ENCODE data around the gene RAB11FIP3. TPM values are rescaled to one million over a fixed set of nuclear protein-coding genes. Genes with fewer than 3 reads are reported as not detected.

Gene RAB11FIP3
- total RNA-seq, 1 experiment from 2014 or later = 37.1 TPM

DNA sequence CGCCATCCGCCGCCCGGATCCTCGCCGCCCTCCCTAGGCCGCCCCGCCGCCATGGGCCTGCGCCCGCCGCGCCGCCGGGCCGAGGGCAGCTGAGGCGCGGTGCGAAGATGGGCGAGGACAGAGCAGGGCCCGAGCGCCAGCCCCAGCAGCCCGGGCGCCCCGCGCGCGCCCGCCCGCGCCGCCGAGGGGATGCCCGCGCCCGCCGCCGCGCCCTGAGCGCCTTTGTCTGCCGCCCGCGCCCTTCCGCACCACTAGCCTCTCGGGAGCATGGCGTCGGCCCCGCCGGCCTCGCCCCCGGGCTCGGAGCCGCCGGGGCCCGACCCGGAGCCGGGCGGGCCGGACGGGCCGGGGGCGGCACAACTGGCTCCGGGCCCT is 278 bp downstream of the RAB11FIP3 start:
- no peak overlapping the region for H2AK5ac ChIP-seq (ENCODE audit: insufficient read length, low read length)
- H3K56ac ChIP-seq (ENCODE audit: insufficient read length, low read depth, low read length) = no peak overlapping the region
- H3K9me3 ChIP-seq (ENCODE audit: control insufficient read depth, low read depth, low read length) = no peaks in the 10 kb centered on the region
- peaks cover 5% of the 10 kb centered on the region; the same call in 1 of the 2 replicates for H3K79me2 ChIP-seq (ENCODE audit: insufficient read depth, low read length)
- H3K4me3 Mint-ChIP-seq = peak overlapping the region; percentile 68 to 82; a peak in 3 of 5 replicates
- H3K23me2 ChIP-seq (ENCODE audit: insufficient read length, low read depth, low read length, poor library complexity, severe bottlenecking) = peaks cover 18% of the 10 kb centered on the region
- peaks cover 16% of the 10 kb centered on the region; the same call in 1 of the 2 replicates for H3K27me3 ChIP-seq (ENCODE audit: insufficient read depth, low read length)
- H2BK5ac ChIP-seq (ENCODE audit: insufficient read length, low read length) = no peak overlapping the region
- H3K27ac ChIP-seq (ENCODE audit: insufficient read length, low read depth, low read length) = no peak overlapping the region
- no peak overlapping the region for H4K91ac ChIP-seq (ENCODE audit: insufficient read length, low read depth, low read length)
- no peak overlapping the region for H3K23ac ChIP-seq (ENCODE audit: insufficient read length, low read depth, low read length)
- H3K4me1 Mint-ChIP-seq = peaks cover 17 to 24% of the 10 kb centered on the region in 2 experiments
- no peak overlapping the region for H3K18ac ChIP-seq (ENCODE audit: insufficient read length, low read depth, low read length)
- H4K8ac ChIP-seq (replicated peaks; ENCODE audit: insufficient read length, low read depth, low read length) = no peak overlapping the region
- no CpG with 5 or more reads among the region's 63 CpGs for WGBS (ENCODE audit: extremely low coverage, insufficient read length, low lambda C conversion rate)
- no peak overlapping the region for H2BK120ac ChIP-seq (ENCODE audit: low read depth, low read length, poor library complexity, severe bottlenecking)
- no peak overlapping the region for H2AFZ ChIP-seq (ENCODE audit: low read length)
- H3K9me3 Mint-ChIP-seq = no peaks in the 10 kb centered on the region; a peak in 1 of 5 replicates
- H3T11ph ChIP-seq (ENCODE audit: low read length) = no peak overlapping the region
- no peak overlapping the region for H2BK15ac ChIP-seq (ENCODE audit: low read depth, low read length)
- H3K79me1 ChIP-seq (ENCODE audit: insufficient read depth, low read depth, low read length, poor library complexity, severe bottlenecking) = no peaks in the 10 kb centered on the region
- H4K5ac ChIP-seq (ENCODE audit: insufficient read length, low read depth, low read length) = no peak overlapping the region
- H3K9ac ChIP-seq (ENCODE audit: extremely low read depth, insufficient read length, low read length) = no peak overlapping the region
- H3K4me1 ChIP-seq (ENCODE audit: insufficient read depth, low read length) = no peaks in the 10 kb centered on the region
- TF ChIP-seq, protein P1, sequence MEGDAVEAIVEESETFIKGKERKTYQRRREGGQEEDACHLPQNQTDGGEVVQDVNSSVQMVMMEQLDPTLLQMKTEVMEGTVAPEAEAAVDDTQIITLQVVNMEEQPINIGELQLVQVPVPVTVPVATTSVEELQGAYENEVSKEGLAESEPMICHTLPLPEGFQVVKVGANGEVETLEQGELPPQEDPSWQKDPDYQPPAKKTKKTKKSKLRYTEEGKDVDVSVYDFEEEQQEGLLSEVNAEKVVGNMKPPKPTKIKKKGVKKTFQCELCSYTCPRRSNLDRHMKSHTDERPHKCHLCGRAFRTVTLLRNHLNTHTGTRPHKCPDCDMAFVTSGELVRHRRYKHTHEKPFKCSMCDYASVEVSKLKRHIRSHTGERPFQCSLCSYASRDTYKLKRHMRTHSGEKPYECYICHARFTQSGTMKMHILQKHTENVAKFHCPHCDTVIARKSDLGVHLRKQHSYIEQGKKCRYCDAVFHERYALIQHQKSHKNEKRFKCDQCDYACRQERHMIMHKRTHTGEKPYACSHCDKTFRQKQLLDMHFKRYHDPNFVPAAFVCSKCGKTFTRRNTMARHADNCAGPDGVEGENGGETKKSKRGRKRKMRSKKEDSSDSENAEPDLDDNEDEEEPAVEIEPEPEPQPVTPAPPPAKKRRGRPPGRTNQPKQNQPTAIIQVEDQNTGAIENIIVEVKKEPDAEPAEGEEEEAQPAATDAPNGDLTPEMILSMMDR (conservative IDR thresholded peaks at IDR 0.05) = no peak
- no peak overlapping the region for H2BK20ac ChIP-seq (ENCODE audit: low read depth, low read length, poor library complexity, severe bottlenecking)
- H3K14ac ChIP-seq (ENCODE audit: insufficient read depth, low read length) = no peak overlapping the region
- DNase-seq = no peak
- H3K4me2 ChIP-seq (ENCODE audit: insufficient read depth, insufficient read length, low read length) = no peak overlapping the region
- peaks cover 7 to 25% (median 14%) of the 10 kb centered on the region in 3 experiments; a peak in 6 of 7 replicates for H3K36me3 Mint-ChIP-seq (ENCODE audit: insufficient read depth in 1 of 3, low read depth in 3 of 3)
- H4K20me1 ChIP-seq (ENCODE audit: control insufficient read depth, insufficient read depth, insufficient read length) = no peaks in the 10 kb centered on the region
- no peak overlapping the region for H3K27ac Mint-ChIP-seq
- H3K4ac ChIP-seq (ENCODE audit: low read depth, low read length) = no peak overlapping the region
- no peak overlapping the region for H2BK12ac ChIP-seq (ENCODE audit: insufficient read length, low read depth, low read length)
- H3K27me3 Mint-ChIP-seq (ENCODE audit: low read depth) = peaks cover 58% of the 10 kb centered on the region
